Osteocyte (in vitro differentiated cells): ENCODE measurements around the gene IKZF1. TPM values are rescaled to one million over a fixed set of nuclear protein-coding genes. Genes with fewer than 3 reads are reported as not detected.

Experiments used
- DNase-seq: peaks from one replicate; pipeline ENCODE4 v3.0.0; 2021; ENCODE audit warnings: mixed read lengths; ENCODE audit not compliant: unreplicated experiment; ENCODE audit errors: extremely low spot score
- H3K27ac Mint-ChIP-seq: one replicate; pipeline ENCODE4 v1.8.0; 2021; ENCODE audit warnings: mild to moderate bottlenecking, mixed read lengths; ENCODE audit not compliant: unreplicated experiment
- H3K27me3 Mint-ChIP-seq: one replicate; pipeline ENCODE4 v1.8.0; 2021; ENCODE audit warnings: mixed read lengths; ENCODE audit not compliant: unreplicated experiment
- H3K36me3 Mint-ChIP-seq: one replicate; pipeline ENCODE4 v1.8.0; 2021; ENCODE audit warnings: mixed read lengths; ENCODE audit not compliant: unreplicated experiment
- H3K4me1 Mint-ChIP-seq: one replicate; pipeline ENCODE4 v1.8.0; 2021; ENCODE audit warnings: mixed read lengths; ENCODE audit not compliant: unreplicated experiment
- H3K4me3 Mint-ChIP-seq: one replicate; pipeline ENCODE4 v1.8.0; 2021; ENCODE audit warnings: mild to moderate bottlenecking, moderate library complexity, mixed read lengths; ENCODE audit not compliant: unreplicated experiment
- H3K9me3 Mint-ChIP-seq: one replicate; pipeline ENCODE4 v1.8.0; 2021; ENCODE audit warnings: mixed read lengths; ENCODE audit not compliant: unreplicated experiment
- CTCF ChIP-seq: fragments of 200-600 bp; sonication (generic); IDR thresholded peaks from 2 replicates; pipeline ENCODE4 v1.5.0; 2021; ENCODE audit warnings: antibody characterized with exemption, mild to moderate bottlenecking, moderate library complexity
- total RNA-seq: library from RNA; stranded (reverse); gene quantifications from 2 replicates; pipeline ENCODE4 v1.2.1, GENCODE V29; 2021

The IKZF1 gene
- total RNA-seq, 1 donor from 2014 or later: not detected

GRCh38 chr7:50274361-50274760, 30.2 kb upstream of the IKZF1 start:
- Mint-ChIP-seq H3K9me3 (no peaks in the 10 kb centered on the region), H3K27me3 (peaks cover 6% of the 10 kb centered on the region), H3K27ac (no peak overlapping the region), H3K36me3 (no peaks in the 10 kb centered on the region), H3K4me1 (no peaks in the 10 kb centered on the region), H3K4me3 (no peak overlapping the region)
- TF ChIP-seq CTCF: no peak
- no peak for DNase-seq

DNA sequence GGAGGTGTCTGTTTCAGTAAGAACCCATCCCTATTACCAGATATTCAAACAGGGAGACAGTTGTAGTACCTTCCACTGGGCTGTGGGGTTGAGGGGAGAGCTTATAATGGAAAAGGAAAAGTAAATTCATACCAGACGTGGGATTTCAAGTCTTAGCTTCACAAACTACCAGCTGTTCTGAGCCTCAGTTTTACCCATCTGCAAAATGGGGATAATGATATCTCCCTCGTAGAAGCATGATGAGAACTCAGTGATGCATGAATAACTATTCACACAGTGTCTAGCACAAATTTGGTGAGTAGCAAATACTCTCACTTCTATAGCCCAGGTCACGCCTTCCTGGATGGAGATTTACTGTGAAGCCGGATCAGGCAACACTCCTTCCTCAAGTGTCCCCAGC, 29.1 kb upstream of the IKZF1 start:
- peaks cover 6% of the 10 kb centered on the region for H3K27me3 Mint-ChIP-seq
- H3K9me3 Mint-ChIP-seq: no peaks in the 10 kb centered on the region
- TF ChIP-seq CTCF: no peak
- no peak overlapping the region for H3K27ac Mint-ChIP-seq
- no peaks in the 10 kb centered on the region for H3K36me3 Mint-ChIP-seq
- no peaks in the 10 kb centered on the region for H3K4me1 Mint-ChIP-seq
- DNase-seq: no peak
- no peak overlapping the region for H3K4me3 Mint-ChIP-seq

DNA sequence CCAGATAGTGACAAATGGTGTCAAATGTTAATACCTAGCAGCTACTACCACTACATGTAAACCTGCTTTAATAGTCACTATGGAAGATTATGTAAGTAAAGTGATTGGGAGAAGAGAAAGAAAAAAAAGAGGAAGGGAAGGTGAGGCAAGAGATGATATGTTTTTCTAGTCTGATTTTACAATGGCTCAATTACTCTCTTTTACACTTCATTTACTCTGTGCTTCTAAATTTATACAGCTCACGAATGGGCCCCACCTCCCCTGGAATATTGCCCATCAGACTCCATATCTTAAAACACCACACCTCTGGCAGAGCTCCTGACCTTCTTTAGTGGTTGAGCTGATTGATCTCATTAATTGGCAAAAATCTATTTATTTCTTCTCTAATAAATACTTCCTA, 28.0 kb upstream of the IKZF1 start:
- Mint-ChIP-seq H3K36me3 (no peaks in the 10 kb centered on the region), H3K27me3 (peaks cover 12% of the 10 kb centered on the region), H3K4me3 (no peak overlapping the region), H3K27ac (no peak overlapping the region), H3K4me1 (no peaks in the 10 kb centered on the region), H3K9me3 (no peaks in the 10 kb centered on the region)
- DNase-seq: no peak
- TF ChIP-seq CTCF: no peak

DNA sequence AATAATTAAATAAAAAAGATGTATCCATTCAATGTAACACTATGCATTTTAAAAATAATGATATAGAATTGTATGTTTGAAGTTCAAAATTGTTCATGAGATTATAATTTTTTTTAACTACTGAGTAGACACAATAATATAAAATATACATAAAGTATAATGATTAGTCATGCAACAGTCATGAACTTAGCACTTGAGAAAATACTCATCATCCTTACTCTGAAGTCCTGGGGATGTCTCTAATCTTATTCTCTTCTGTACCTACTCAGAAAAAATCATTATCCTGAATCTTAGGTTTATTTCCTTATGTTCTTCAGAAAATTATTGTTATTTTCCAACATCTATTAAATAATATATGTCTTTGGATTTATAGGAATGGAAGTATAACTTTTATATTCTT, 26.4 kb upstream of the IKZF1 start:
- Mint-ChIP-seq H3K4me1 (no peaks in the 10 kb centered on the region), H3K4me3 (no peak overlapping the region), H3K27me3 (peaks cover 12% of the 10 kb centered on the region), H3K36me3 (no peaks in the 10 kb centered on the region), H3K9me3 (no peaks in the 10 kb centered on the region), H3K27ac (no peak overlapping the region)
- no peak for DNase-seq
- no peak for TF ChIP-seq CTCF

DNA sequence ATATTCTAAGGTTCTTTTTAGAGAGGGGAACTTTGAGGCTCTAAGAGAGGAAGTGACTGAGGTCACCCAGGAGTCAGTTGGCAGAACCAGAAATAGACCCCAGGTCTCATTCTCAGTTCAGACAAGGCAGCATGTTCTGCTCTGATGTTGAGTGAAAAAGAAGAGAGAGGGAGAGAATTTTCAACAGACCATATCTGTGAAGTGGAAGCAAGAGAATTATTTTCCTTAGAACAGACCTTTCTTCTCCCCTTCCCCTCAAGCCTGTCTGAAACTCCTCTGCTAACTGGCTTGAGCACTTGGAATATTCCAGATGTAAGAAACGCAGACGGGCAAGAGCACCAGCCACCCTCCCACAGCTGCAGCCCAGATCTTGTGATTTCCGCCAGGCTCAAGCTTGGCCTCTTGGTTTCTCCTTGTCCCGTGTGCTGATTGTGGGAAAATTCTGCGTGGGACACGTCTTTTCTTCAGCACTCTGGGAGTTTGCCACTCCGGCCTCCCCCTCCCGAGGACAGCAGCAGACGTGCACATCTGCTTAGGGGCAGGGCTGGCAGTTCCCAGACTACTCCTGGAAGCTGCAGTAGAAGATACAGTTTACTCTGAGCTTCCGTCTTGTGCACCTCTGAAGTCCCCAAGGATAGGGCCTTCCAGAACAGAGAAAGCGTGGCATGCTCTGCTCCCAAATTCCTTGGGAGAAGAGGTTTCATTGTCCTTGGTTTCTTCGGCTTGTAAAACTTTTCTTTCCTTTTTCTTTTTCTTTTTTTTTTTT, 22.7 kb upstream of the IKZF1 start:
- no peak for DNase-seq
- no peak for TF ChIP-seq CTCF
- Mint-ChIP-seq H3K4me1 (no peaks in the 10 kb centered on the region), H3K27me3 (peaks cover 15% of the 10 kb centered on the region), H3K27ac (no peak overlapping the region), H3K9me3 (no peaks in the 10 kb centered on the region), H3K4me3 (no peak overlapping the region), H3K36me3 (no peaks in the 10 kb centered on the region)
